Panc1 (cell line): Measurements from ENCODE around the gene FOXN1.

Source experiments
- POLR2AphosphoS5 ChIP-seq: IDR thresholded peaks from 2 replicates; pipeline ENCODE4 v1.6.1; 2012; ENCODE audit warnings: mild to moderate bottlenecking, low read depth, low read length, moderate library complexity
- SIN3A ChIP-seq: IDR thresholded peaks from 2 replicates; pipeline ENCODE4 v1.6.1; 2012; ENCODE audit warnings: low read depth, mild to moderate bottlenecking, low read length, moderate library complexity, borderline replicate concordance; ENCODE audit not compliant: insufficient read depth
- TCF7L2 ChIP-seq: IDR thresholded peaks from 2 replicates; pipeline ENCODE4 v1.6.1; 2011; ENCODE audit warnings: mild to moderate bottlenecking, low read depth, low read length, inconsistent platforms
- TF ChIP-seq, protein P1 (sequence below): fragments of 450-650 bp; IDR thresholded peaks from 2 replicates; pipeline ENCODE4 v1.5.1; 2017; ENCODE audit warnings: mild to moderate bottlenecking
- TF ChIP-seq, protein P2 (sequence below), 2 experiments: IDR thresholded peaks; 2 replicates each; pipeline ENCODE4 v1.6.1; 2011 to 2012; ENCODE audit warnings: low read depth in 2 of 2, control low read depth in 1 of 2, low read length in 1 of 2, mild to moderate bottlenecking in 1 of 2, moderate library complexity in 1 of 2; ENCODE audit not compliant: insufficient read depth in 1 of 2

DNA sequence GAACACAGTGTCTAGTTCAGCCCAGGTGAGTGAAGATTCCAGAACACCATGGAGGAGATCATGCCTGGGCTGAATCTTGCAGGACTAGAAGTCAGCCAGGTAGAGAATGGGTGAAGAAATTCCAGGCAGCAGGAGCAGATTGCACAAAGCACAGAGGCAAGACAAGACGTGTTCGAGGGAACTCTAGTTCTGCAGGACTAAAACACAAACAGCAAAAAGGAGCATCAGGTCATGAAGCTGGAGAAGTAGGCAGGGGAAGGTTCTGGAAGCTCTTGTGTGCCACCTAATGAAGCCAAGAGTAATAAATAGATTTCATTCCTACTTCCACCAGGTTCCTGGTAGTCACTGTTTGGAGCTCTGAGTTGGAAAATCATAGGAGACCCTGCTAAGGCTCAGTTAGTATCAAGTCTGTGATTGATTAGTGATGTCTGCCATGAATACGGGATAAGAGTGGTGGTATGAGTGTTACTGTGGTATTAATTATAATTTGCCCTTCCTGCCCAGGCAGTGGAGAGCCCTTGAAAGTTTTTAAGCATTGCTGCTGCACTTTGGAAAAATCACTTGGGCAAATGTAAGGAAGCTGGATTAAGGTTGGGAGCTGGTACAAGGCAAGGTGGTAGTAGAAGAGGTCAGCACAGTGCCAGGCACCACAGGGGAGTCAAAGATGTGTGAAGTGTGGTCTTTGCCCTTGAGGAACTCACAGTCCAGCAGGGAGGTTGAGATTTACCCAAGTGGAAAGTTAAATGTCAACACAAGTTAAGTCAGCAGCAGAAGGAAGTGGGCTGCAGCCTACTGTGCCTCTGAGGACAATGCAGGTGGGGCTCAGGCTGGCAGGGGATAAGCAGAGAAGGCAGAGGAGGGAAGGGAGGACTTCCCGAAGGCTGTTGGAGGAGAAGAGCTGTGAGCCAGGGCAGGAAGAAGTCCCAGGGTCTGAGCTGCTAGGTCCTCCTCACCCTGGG lies 13.5 kb upstream of the FOXN1 start:
- TF ChIP-seq TCF7L2 (no peak), SIN3A (no peak), POLR2AphosphoS5 (no peak)
- TF ChIP-seq, protein P1, sequence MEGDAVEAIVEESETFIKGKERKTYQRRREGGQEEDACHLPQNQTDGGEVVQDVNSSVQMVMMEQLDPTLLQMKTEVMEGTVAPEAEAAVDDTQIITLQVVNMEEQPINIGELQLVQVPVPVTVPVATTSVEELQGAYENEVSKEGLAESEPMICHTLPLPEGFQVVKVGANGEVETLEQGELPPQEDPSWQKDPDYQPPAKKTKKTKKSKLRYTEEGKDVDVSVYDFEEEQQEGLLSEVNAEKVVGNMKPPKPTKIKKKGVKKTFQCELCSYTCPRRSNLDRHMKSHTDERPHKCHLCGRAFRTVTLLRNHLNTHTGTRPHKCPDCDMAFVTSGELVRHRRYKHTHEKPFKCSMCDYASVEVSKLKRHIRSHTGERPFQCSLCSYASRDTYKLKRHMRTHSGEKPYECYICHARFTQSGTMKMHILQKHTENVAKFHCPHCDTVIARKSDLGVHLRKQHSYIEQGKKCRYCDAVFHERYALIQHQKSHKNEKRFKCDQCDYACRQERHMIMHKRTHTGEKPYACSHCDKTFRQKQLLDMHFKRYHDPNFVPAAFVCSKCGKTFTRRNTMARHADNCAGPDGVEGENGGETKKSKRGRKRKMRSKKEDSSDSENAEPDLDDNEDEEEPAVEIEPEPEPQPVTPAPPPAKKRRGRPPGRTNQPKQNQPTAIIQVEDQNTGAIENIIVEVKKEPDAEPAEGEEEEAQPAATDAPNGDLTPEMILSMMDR, result no peak
- TF ChIP-seq, protein P2, sequence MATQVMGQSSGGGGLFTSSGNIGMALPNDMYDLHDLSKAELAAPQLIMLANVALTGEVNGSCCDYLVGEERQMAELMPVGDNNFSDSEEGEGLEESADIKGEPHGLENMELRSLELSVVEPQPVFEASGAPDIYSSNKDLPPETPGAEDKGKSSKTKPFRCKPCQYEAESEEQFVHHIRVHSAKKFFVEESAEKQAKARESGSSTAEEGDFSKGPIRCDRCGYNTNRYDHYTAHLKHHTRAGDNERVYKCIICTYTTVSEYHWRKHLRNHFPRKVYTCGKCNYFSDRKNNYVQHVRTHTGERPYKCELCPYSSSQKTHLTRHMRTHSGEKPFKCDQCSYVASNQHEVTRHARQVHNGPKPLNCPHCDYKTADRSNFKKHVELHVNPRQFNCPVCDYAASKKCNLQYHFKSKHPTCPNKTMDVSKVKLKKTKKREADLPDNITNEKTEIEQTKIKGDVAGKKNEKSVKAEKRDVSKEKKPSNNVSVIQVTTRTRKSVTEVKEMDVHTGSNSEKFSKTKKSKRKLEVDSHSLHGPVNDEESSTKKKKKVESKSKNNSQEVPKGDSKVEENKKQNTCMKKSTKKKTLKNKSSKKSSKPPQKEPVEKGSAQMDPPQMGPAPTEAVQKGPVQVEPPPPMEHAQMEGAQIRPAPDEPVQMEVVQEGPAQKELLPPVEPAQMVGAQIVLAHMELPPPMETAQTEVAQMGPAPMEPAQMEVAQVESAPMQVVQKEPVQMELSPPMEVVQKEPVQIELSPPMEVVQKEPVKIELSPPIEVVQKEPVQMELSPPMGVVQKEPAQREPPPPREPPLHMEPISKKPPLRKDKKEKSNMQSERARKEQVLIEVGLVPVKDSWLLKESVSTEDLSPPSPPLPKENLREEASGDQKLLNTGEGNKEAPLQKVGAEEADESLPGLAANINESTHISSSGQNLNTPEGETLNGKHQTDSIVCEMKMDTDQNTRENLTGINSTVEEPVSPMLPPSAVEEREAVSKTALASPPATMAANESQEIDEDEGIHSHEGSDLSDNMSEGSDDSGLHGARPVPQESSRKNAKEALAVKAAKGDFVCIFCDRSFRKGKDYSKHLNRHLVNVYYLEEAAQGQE (IDR thresholded peaks at IDR 0.05; ENCODE audit: insufficient read depth in 1 of 2, low read depth in 2 of 2, low read length in 1 of 2), result no peak
